Activated CD8-positive, alpha-beta memory T cell treated with anti-CD3 and anti-CD28 coated beads for 36 hours (primary cell): ENCODE measurements around the gene ITGB7. TPM values are rescaled to one million over a fixed set of nuclear protein-coding genes. Genes with fewer than 3 reads are reported as not detected.

Experiments
- CTCF ChIA-PET: fragments of 350-600 bp; sonication (Branson Sonifier 250); formaldehyde crosslinking; loops from one replicate; lab custom pipeline; 2021; ENCODE audit warnings: antibody characterized with exemption; lab: Charles Lee
- POLR2A ChIA-PET: fragments of 350-600 bp; sonication (Branson Sonifier 250); formaldehyde crosslinking; loops from one replicate; lab custom pipeline; 2021; ENCODE audit warnings: antibody characterized with exemption; lab: Charles Lee
- total RNA-seq, 2 experiments: library from RNA; stranded (reverse); gene quantifications; one replicate each; pipeline ENCODE4 v1.2.3, GENCODE V29; 2021

ITGB7 gene
- total RNA-seq, 2 experiments from 2014 or later = 244 to 248 TPM

DNA sequence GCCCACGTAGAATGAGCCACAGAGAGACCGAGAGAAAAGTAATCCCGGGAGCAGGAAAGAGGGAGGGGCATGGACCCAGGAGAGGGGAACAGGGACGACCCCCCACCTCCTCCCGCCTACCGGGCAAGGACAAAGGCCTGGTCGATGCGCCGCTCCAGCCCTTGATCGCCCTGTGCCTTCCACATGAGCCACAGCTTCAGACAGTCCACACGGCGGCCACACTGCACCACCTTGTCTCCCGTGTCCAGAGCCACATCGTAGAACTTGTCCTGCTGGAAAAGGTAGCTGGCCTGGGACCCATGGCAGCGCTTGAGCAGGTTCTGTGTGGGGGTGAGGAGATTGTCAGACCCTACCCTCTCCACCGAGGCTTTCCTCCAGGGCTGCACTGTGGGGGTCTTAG is 47.1 kb downstream of the ITGB7 start:
- ChIA-PET POLR2A (interaction anchor here (1.2 to 1.4 kb wide), 2 partner anchors 21 to 162 kb away, joined by 3 to 9 read pairs; partner anchors contain the start of genes AAAS, CSAD and ZNF740), CTCF (interaction anchor here (0.6 to 3.5 kb wide), 35 partner anchors 11 to 219 kb away, joined by 3 to 26 read pairs (median 5); partner anchors contain the start of genes AAAS, ESPL1, MYG1 and PFDN5)

DNA sequence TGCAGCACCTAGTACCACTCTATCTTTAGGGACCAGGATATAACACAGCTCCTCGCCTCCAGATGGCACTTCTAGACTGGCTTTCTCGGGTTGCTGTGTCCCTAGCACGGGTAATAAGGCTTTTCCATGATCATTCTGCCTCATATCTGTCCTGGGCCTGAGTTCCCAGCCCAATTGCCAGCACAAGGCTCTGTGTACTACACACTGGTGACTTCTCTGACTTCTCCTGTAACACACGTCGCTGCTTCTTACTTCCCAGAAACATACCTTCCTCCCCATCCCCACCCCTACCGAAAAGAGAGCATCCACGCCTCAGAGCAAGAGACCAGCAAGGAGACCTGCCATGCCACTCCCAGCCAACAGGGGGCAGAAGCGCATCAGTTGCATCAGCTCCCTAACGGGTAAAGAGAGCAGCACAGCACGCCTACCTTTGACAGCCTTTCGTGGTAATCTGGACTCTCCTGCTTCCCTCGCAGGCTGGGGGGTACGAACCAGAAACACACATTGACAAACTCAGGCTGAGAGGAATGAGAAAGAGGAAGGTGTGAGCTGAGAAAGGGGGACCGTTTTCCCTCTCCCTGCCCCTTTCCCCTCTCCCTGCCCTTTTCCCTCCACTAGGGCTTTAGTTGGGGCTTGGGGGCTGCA is 47.7 kb downstream of the ITGB7 start:
- POLR2A ChIA-PET = interaction anchor here (0.6 to 1.4 kb wide), 4 partner anchors 21 to 185 kb away, joined by 3 to 9 read pairs (median 3); partner anchors contain the start of genes AAAS, CSAD, ITGB7 and ZNF740
- CTCF ChIA-PET = interaction anchor here (0.6 to 3.5 kb wide), 38 partner anchors 11 to 262 kb away, joined by 3 to 26 read pairs (median 5); partner anchors contain the start of genes AAAS, ESPL1, MYG1 and PFDN5

GRCh38 chr12:53152390-53152789 is 54.7 kb downstream of the ITGB7 start:
- CTCF ChIA-PET = interaction anchor here (0.7 kb wide), 1 partner anchor 9 kb away, joined by 4 read pairs; no protein-coding TSS in a partner anchor

DNA sequence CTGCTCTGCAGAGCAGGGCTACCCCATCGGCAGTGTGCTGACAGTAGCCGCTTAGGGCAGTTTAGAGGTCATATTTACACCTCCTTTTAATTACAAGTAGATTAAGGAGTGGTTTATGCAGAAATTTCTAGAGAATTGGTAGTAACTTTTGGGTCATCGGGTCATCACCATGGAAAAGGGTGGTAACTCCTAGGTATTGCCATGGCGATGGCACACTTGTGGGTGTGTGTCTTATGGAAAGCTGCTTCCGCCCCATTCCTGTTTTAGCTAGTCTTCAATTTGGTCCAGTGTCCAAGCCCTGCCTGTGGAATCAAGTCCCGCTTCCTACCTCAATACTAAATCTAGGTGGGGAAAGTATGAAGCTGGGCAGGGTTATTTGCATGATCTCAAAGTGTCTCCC is 56.0 kb downstream of the ITGB7 start:
- ChIA-PET CTCF (no interaction called here), POLR2A (no interaction called here)

More at GRCh38 chr12:53152390-53152789, 54.7 kb downstream of the ITGB7 start:
- POLR2A ChIA-PET = no interaction called here

- ChIA-PET POLR2A (no interaction called here), CTCF (interaction anchor here (0.7 kb wide), 2 partner anchors 97 to 150 kb away, joined by 3 read pairs; no protein-coding TSS in a partner anchor)
These were observed 59.4 kb downstream of the ITGB7 start for GRCh38 chr12:53147653-53148052.

- CTCF ChIA-PET = no interaction called here
- POLR2A ChIA-PET = no interaction called here
These were observed 59.9 kb downstream of the ITGB7 start for GRCh38 chr12:53147181-53147580.

DNA sequence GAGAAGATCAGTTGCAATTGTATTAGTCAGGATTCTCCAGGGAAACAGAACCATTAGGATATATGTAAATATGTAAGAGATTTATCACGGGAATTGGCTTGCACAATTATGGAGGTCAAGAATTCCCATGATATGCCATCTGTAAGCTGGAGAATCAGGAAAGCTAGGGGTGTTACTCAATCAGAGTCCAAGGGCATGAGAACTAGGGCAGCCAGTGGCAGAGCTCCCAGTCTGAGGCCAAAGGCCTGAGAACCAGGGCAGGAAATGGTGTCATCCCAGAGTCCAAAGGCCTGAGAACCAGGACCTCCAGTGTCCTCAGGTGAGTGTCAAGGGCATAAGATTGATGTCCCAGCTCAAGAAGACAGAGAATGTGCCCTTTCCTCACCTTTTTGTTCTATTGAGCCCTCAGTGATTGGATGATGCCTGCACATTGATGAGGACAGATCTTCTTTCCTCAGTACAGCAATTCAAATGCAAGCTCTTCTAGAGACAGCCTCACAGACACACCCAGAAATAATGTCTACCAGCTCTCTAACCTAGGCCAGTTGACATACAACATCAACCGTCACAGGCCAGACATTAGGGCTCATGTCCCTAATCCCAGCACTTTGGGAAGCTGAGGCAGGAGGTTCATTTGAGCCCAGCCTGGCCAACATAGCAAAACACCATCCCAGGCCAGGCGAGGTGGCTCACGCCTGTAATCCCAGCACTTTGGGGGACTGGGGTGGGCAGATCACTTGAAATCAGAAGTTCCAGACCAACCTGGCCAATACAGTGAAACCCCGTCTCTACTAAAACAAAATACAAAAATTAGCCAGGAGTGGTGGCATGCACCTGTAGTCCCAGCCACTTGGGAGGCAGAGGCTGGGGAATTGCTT is 61.4 kb downstream of the ITGB7 start:
- CTCF ChIA-PET = interaction anchor here (0.6 kb wide), 1 partner anchor 29 kb away, joined by 3 read pairs; no protein-coding TSS in a partner anchor
- POLR2A ChIA-PET = no interaction called here

DNA sequence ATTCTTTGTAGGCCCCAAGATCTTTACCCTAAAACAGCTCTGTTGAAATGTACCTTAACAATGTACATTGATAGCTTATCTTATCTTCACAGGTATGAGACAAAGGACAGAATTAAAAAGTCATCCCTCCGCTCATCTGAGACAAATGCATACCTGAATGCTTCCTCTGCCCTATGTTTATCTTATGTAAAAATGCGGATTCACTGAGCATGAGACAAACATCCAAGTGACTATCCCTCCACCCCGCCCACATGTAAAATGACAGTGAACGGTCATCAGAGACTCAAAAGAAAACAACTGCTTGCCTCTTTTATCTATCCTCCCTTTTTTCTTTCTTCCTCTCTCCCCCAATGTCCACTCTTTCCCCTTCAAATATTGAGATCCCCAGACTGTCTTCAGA is 63.7 kb downstream of the ITGB7 start:
- ChIA-PET CTCF (interaction anchor here (0.7 kb wide), 1 partner anchor 1164 kb away, joined by 5 read pairs; no protein-coding TSS in a partner anchor), POLR2A (no interaction called here)

Other genes with a start within 250 kb of the ITGB7 start
- gene EIF4B, start 200.8 kb downstream of the ITGB7 start, total RNA-seq = 100 to 1,000 TPM; 673 to 696 TPM
- 1 to 10 TPM; 2.1 to 2.3 TPM for gene TNS2, start 157.2 kb downstream of the ITGB7 start, total RNA-seq
- 10 to 100 TPM; 33.9 to 36.5 TPM for gene SPRYD3, start 127.9 kb downstream of the ITGB7 start, total RNA-seq
- 1 to 10 TPM; 1.8 to 1.9 TPM for gene IGFBP6, start 109.6 kb downstream of the ITGB7 start, total RNA-seq
- gene SOAT2, start 103.8 kb downstream of the ITGB7 start, total RNA-seq = 1 to 10 TPM; 1.2 to 1.5 TPM
- 10 to 100 TPM; 44.1 to 45.9 TPM for gene ZNF740, start 26.5 kb downstream of the ITGB7 start, total RNA-seq
- 10 to 100 TPM; 14.1 to 14.8 TPM for gene CSAD, start 26.3 kb downstream of the ITGB7 start, total RNA-seq
- 10 to 100 TPM; 42.5 to 42.7 TPM for gene RARG, start 25.0 kb upstream of the ITGB7 start, total RNA-seq
- 10 to 100 TPM; 59.6 to 60.9 TPM for gene ESPL1, start 61.0 kb upstream of the ITGB7 start, total RNA-seq
- 100 to 1,000 TPM; 338 to 349 TPM for gene PFDN5, start 88.3 kb upstream of the ITGB7 start, total RNA-seq
- 10 to 100 TPM; 88.0 to 91.2 TPM for gene MYG1, start 92.4 kb upstream of the ITGB7 start, total RNA-seq
- 10 to 100 TPM; 77.7 to 78.9 TPM for gene AAAS, start 114.4 kb upstream of the ITGB7 start, total RNA-seq
- not detected for gene SP7, start 129.1 kb upstream of the ITGB7 start, total RNA-seq
- 10 to 100 TPM; 53.6 to 53.7 TPM for gene SP1, start 172.9 kb upstream of the ITGB7 start, total RNA-seq
- not detected for gene AMHR2, start 216.6 kb upstream of the ITGB7 start, total RNA-seq
- gene PRR13, start 234.5 kb upstream of the ITGB7 start, total RNA-seq = 100 to 1,000 TPM; 237 to 244 TPM
- gene PCBP2, start 244.9 kb upstream of the ITGB7 start, total RNA-seq = 1,000 to 10,000 TPM in 1 of 2 experiments, 100 to 1,000 TPM in 1; 995 to 1,012 TPM